Gastrocnemius medialis (tissue), 4 donors: ENCODE measurements around the gene ZNF688.

Experiments
- CTCF ChIP-seq, 5 experiments: fragments of 450-650 bp in 3 of 5; fragments of 200-600 bp in 2 of 5; sonication (generic) in 2 of 5; IDR thresholded peaks in 4 of 5; conservative IDR thresholded peaks in 1 of 5; 1 replicate in 4 of 5; 2 replicates in 1 of 5; pipeline ENCODE4 v1.5.1; 2016 to 2019; ENCODE audit warnings: antibody characterized with exemption in 5 of 5, mild to moderate bottlenecking in 3 of 5, moderate library complexity in 3 of 5
- POLR2A ChIP-seq, 2 donors: fragments of 450-650 bp; IDR thresholded peaks; one replicate each; pipeline ENCODE4 v1.6.1; 2017; ENCODE audit warnings: antibody characterized with exemption in 2 of 2, mild to moderate bottlenecking in 2 of 2, moderate library complexity in 2 of 2

- no peak for TF ChIP-seq CTCF (IDR thresholded peaks at IDR 0.05 in 4 of 5, conservative IDR thresholded peaks at IDR 0.05 in 1 of 5)
- TF ChIP-seq POLR2A (IDR thresholded peaks at IDR 0.05) = no peak
Observed at GRCh38 chr16:30565526-30565925, 6.0 kb downstream of the ZNF688 start.
